GM21528 (cell line): ENCODE data around the gene CCT5.

Source experiments
- ATAC-seq: cut with Tn5 transposase; IDR thresholded peaks from one replicate; pipeline ENCODE4 v1.9.1; 2021; ENCODE audit warnings: mild to moderate bottlenecking, moderate library complexity; ENCODE audit not compliant: unreplicated experiment, low FRiP score

CCT5 gene

GRCh38 chr5:10249948-10250805 lies at the start of gene CCT5:
TSS of gene CCT5 (plus strand) at chr5:10250280. CDS start at chr5:10250341, 61 bp downstream.
- ATAC-seq, result peak; percentile 82

- ATAC-seq, result no peak
Measured at GRCh38 chr5:10201223-10201868, 48.7 kb upstream of the CCT5 start.

GRCh38 chr5:10202089-10202910 lies 47.8 kb upstream of the CCT5 start:
- ATAC-seq, result no peak

- ATAC-seq, result no peak
Measured at GRCh38 chr5:10209004-10209403, 41.1 kb upstream of the CCT5 start.

- no peak for ATAC-seq
Measured at GRCh38 chr5:10213316-10213715, 36.8 kb upstream of the CCT5 start.

GRCh38 chr5:10214041-10214440 lies 36.0 kb upstream of the CCT5 start:
- ATAC-seq, result no peak

GRCh38 chr5:10215366-10215765 lies 34.7 kb upstream of the CCT5 start:
- ATAC-seq, result no peak

GRCh38 chr5:10216107-10216506 lies 34.0 kb upstream of the CCT5 start:
- ATAC-seq, result no peak

GRCh38 chr5:10218658-10219057 lies 31.4 kb upstream of the CCT5 start:
- no peak for ATAC-seq

- no peak for ATAC-seq
Measured at GRCh38 chr5:10219068-10219467, 31.0 kb upstream of the CCT5 start.

GRCh38 chr5:10220248-10220647 lies 29.8 kb upstream of the CCT5 start:
- ATAC-seq, result no peak

GRCh38 chr5:10222326-10222725 lies 27.8 kb upstream of the CCT5 start:
- no peak for ATAC-seq

GRCh38 chr5:10227379-10227778 lies 22.7 kb upstream of the CCT5 start:
- ATAC-seq, result no peak

- ATAC-seq, result no peak
Measured at GRCh38 chr5:10228288-10228687, 21.8 kb upstream of the CCT5 start.

- ATAC-seq, result no peak
Measured at GRCh38 chr5:10229306-10230048, 20.6 kb upstream of the CCT5 start.

- ATAC-seq, result no peak
Measured at GRCh38 chr5:10232386-10232785, 17.7 kb upstream of the CCT5 start.

GRCh38 chr5:10233011-10233410 lies 17.1 kb upstream of the CCT5 start:
- no peak for ATAC-seq

- ATAC-seq, result no peak
Measured at GRCh38 chr5:10233505-10233904, 16.6 kb upstream of the CCT5 start.

- no peak for ATAC-seq
Measured at GRCh38 chr5:10235350-10235749, 14.7 kb upstream of the CCT5 start.

GRCh38 chr5:10243660-10244240 lies 6.3 kb upstream of the CCT5 start:
- no peak for ATAC-seq
